DND-41 (cell line): Measurements from ENCODE around the gene GRID2.

Experiments used
- CTCF ChIP-seq: IDR thresholded peaks from 2 replicates; pipeline ENCODE4 v1.5.1; 2012; ENCODE audit warnings: borderline replicate concordance, low read length, moderate library complexity, mild to moderate bottlenecking; ENCODE audit not compliant: poor library complexity, severe bottlenecking; ENCODE audit errors: extremely low read depth
- EZH2 ChIP-seq: IDR thresholded peaks from 3 replicates; pipeline ENCODE4 v1.6.1; 2012; ENCODE audit warnings: borderline replicate concordance, low read depth, mild to moderate bottlenecking, moderate library complexity, low read length, inconsistent platforms; ENCODE audit not compliant: severe bottlenecking

- TF ChIP-seq EZH2, result no peak
- no peak for TF ChIP-seq CTCF
These were observed 184.7 kb downstream of the GRID2 start for GRCh38 chr4:92488496-92488895.
